ENCODE data around the gene AZGP1. TPM values are rescaled to one million over a fixed set of nuclear protein-coding genes. Genes with fewer than 3 reads are reported as not detected.
"Not testable (repeated sequence)": the region's sequence is repeated elsewhere in the genome, so short reads cannot be mapped to it uniquely, and the experiment has no call there.

The AZGP1 gene
- total and polyA plus RNA-seq, 5 donors from 2014 or later, result not detected

DNA sequence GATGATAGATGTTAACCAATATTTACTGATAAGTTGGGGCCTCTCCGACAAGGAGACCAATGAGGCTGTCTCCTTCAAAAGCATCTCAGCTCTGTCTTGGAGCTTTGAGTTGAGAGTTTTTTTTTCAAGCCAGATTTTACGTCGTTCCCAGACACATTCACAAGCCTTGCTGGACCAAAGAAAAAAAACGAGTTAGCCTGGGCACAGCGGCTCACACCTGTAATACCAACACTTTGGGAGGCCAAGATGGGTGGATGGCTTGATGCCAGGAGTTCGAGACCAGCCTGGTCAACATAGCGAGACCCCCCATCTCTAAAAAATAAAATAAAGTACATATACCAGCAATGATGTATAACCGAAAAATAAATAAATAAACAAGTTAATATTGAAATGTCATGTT is 19.0 kb upstream of the AZGP1 start:
- Mint-ChIP-seq H3K27me3 (peaks cover 37% of the 10 kb centered on the region), H3K36me3 (peaks cover 3% of the 10 kb centered on the region), H3K4me1 (peaks cover 7 to 16% (median 9%) of the 10 kb centered on the region in 4 donors), H3K9me3 (no peaks in the 10 kb centered on the region), H3K27ac (no peak overlapping the region), H3K4me3 (no peak overlapping the region)
- no peak for ATAC-seq (ENCODE audit: low read depth in 2 of 2)
- H3K27me3 ChIP-seq (ENCODE audit: control insufficient read depth, insufficient read depth, low read length), result no peaks in the 10 kb centered on the region
- H3K4me1 ChIP-seq (ENCODE audit: control insufficient read depth, insufficient read depth, low read length, poor library complexity, severe bottlenecking), result peaks cover 7% of the 10 kb centered on the region
- H3K9me3 ChIP-seq (ENCODE audit: control insufficient read depth in 2 of 2, low read length in 2 of 2), result no peaks in the 10 kb centered on the region
- H3K27ac ChIP-seq (ENCODE audit: insufficient read depth, low read length, poor library complexity, severe bottlenecking), result no peak overlapping the region
- no peak for DNase-seq
- H3K4me3 ChIP-seq (ENCODE audit: low read depth, low read length), result no peak overlapping the region
- H3K36me3 ChIP-seq (ENCODE audit: control insufficient read depth, insufficient read depth, low read length), result no peaks in the 10 kb centered on the region

DNA sequence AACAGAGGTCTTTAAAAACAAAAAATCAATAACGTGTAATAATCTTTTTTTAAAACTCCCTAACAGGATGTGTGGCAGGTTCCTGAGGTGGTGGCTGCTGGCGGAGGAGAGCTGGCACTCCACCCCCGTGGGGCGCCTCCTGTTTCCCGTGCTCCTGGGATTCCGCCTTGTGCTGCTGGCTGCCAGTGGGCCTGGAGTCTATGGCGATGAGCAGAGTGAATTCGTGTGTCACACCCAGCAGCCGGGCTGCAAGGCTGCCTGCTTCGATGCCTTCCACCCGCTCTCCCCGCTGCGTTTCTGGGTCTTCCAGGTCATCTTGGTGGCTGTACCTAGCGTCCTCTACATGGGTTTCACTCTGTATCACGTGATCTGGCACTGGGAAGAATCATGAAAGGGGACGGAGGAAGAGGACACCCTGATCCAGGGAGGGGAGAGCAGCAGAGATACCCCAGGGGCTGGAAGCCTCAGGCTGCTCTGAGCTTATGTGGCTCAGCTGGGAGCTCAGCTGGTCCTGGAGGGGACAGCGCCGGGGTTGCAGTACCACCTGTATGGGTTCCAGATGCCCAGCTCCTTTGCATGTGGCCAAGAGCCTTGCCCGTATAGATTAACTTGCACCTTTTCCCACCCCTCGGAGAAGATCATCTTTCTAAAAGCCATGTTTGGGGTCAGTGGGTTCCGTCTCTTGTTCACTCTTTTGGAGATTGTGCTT is 16.7 kb upstream of the AZGP1 start:
- H3K4me1 Mint-ChIP-seq, result peaks cover 4 to 9% (median 6%) of the 10 kb centered on the region in 4 donors
- H3K27ac Mint-ChIP-seq, result no peak overlapping the region
- Histone ChIP-seq H3K4me3 (ENCODE audit: low read depth, low read length) (no peak overlapping the region), H3K27ac (ENCODE audit: insufficient read depth, low read length, poor library complexity, severe bottlenecking) (no peak overlapping the region), H3K4me1 (ENCODE audit: control insufficient read depth, insufficient read depth, low read length, poor library complexity, severe bottlenecking) (peaks cover 2% of the 10 kb centered on the region), H3K27me3 (ENCODE audit: control insufficient read depth, insufficient read depth, low read length) (no peaks in the 10 kb centered on the region), H3K36me3 (ENCODE audit: control insufficient read depth, insufficient read depth, low read length) (no peaks in the 10 kb centered on the region), H3K9me3 (ENCODE audit: control insufficient read depth in 2 of 2, low read length in 2 of 2) (no peaks in the 10 kb centered on the region)
- H3K27me3 Mint-ChIP-seq, result peaks cover 35% of the 10 kb centered on the region
- ATAC-seq (ENCODE audit: low read depth in 2 of 2) (no peak), DNase-seq (no peak)
- H3K4me3 Mint-ChIP-seq, result no peak overlapping the region
- no peaks in the 10 kb centered on the region for H3K9me3 Mint-ChIP-seq
- peaks cover 3% of the 10 kb centered on the region for H3K36me3 Mint-ChIP-seq

DNA sequence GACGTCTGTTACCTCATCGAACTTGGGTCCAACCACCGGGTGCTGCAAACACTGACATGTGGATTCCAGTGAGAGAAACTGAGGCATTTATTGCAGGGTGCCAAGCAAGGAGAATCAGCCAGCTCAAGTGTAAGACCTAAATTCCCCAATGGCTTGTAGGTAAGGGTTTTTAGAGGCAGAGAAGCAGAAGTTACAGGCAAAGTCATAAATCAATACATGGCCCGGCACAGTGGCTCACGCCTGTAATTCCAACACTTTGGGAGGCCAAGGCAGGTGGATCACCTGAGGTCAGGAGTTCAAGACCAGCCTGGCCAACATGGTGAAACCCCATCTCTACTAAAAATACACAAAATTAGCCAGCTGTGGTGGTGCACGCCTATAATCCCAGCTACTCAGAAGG is 15.7 kb upstream of the AZGP1 start:
- ATAC-seq (ENCODE audit: low read depth in 2 of 2); H3K27me3 ChIP-seq (ENCODE audit: control insufficient read depth, insufficient read depth, low read length); H3K4me1 ChIP-seq (ENCODE audit: control insufficient read depth, insufficient read depth, low read length, poor library complexity, severe bottlenecking); H3K36me3 Mint-ChIP-seq; H3K4me3 ChIP-seq (ENCODE audit: low read depth, low read length); H3K4me1 Mint-ChIP-seq; H3K4me3 Mint-ChIP-seq; H3K9me3 Mint-ChIP-seq; H3K27ac Mint-ChIP-seq; H3K36me3 ChIP-seq (ENCODE audit: control insufficient read depth, insufficient read depth, low read length); DNase-seq; H3K9me3 ChIP-seq (ENCODE audit: control insufficient read depth in 2 of 2, low read length in 2 of 2); H3K27ac ChIP-seq (ENCODE audit: insufficient read depth, low read length, poor library complexity, severe bottlenecking): not testable (repeated sequence)
- H3K27me3 Mint-ChIP-seq, result peaks cover 38% of the 10 kb centered on the region

GRCh38 chr7:99990460-99990852 is 14.6 kb upstream of the AZGP1 start:
- no peak overlapping the region for H3K4me3 ChIP-seq (ENCODE audit: low read depth, low read length)
- H3K4me3 Mint-ChIP-seq, result no peak overlapping the region
- DNase-seq (no peak), ATAC-seq (ENCODE audit: low read depth in 2 of 2) (no peak)
- H3K27ac ChIP-seq (ENCODE audit: insufficient read depth, low read length, poor library complexity, severe bottlenecking), result no peak overlapping the region
- H3K27me3 Mint-ChIP-seq, result peaks cover 42% of the 10 kb centered on the region
- H3K36me3 Mint-ChIP-seq, result no peaks in the 10 kb centered on the region
- H3K27me3 ChIP-seq (ENCODE audit: control insufficient read depth, insufficient read depth, low read length), result peaks cover 2% of the 10 kb centered on the region
- no peaks in the 10 kb centered on the region for H3K36me3 ChIP-seq (ENCODE audit: control insufficient read depth, insufficient read depth, low read length)
- no peak overlapping the region for H3K27ac Mint-ChIP-seq
- peaks cover 0 to 6% (median 4%) of the 10 kb centered on the region in 4 donors for H3K4me1 Mint-ChIP-seq
- no peaks in the 10 kb centered on the region for H3K9me3 ChIP-seq (ENCODE audit: control insufficient read depth in 2 of 2, low read length in 2 of 2)
- no peaks in the 10 kb centered on the region for H3K9me3 Mint-ChIP-seq
- no peaks in the 10 kb centered on the region for H3K4me1 ChIP-seq (ENCODE audit: control insufficient read depth, insufficient read depth, low read length, poor library complexity, severe bottlenecking)

GRCh38 chr7:99987846-99988245 is 12.0 kb upstream of the AZGP1 start:
- no peaks in the 10 kb centered on the region for H3K9me3 Mint-ChIP-seq
- no peak overlapping the region for H3K27ac Mint-ChIP-seq
- no peak overlapping the region for H3K4me3 Mint-ChIP-seq
- H3K36me3 Mint-ChIP-seq, result no peaks in the 10 kb centered on the region
- ATAC-seq (ENCODE audit: low read depth in 2 of 2) (no peak), DNase-seq (no peak)
- no peak overlapping the region for H3K27ac ChIP-seq (ENCODE audit: insufficient read depth, low read length, poor library complexity, severe bottlenecking)
- no peaks in the 10 kb centered on the region for H3K9me3 ChIP-seq (ENCODE audit: control insufficient read depth in 2 of 2, low read length in 2 of 2)
- peaks cover 2% of the 10 kb centered on the region for H3K27me3 ChIP-seq (ENCODE audit: control insufficient read depth, insufficient read depth, low read length)
- no peak overlapping the region for H3K4me3 ChIP-seq (ENCODE audit: low read depth, low read length)
- H3K27me3 Mint-ChIP-seq, result peaks cover 52% of the 10 kb centered on the region
- peaks cover 0 to 6% (median 4%) of the 10 kb centered on the region in 4 donors for H3K4me1 Mint-ChIP-seq
- no peaks in the 10 kb centered on the region for H3K36me3 ChIP-seq (ENCODE audit: control insufficient read depth, insufficient read depth, low read length)
- H3K4me1 ChIP-seq (ENCODE audit: control insufficient read depth, insufficient read depth, low read length, poor library complexity, severe bottlenecking), result no peaks in the 10 kb centered on the region

DNA sequence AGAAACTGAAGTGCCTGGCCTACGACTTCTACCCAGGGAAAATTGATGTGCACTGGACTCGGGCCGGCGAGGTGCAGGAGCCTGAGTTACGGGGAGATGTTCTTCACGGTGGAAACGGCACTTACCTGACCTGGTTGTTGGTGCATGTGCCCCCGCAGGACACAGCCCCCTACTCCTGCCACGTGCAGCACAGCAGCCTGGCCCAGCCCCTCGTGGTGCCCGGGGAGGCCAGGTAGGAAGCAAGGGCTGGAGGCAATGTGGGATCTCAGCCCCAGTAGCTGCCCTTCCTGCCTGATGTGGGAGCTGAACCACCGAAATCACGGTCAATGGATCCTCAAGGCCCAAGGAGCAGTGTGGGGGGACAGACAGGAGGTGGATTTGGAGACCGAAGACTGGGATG is 11.5 kb upstream of the AZGP1 start:
- H3K4me1 ChIP-seq (ENCODE audit: control insufficient read depth, insufficient read depth, low read length, poor library complexity, severe bottlenecking); H3K36me3 ChIP-seq (ENCODE audit: control insufficient read depth, insufficient read depth, low read length); H3K4me3 Mint-ChIP-seq; H3K9me3 ChIP-seq (ENCODE audit: control insufficient read depth in 2 of 2, low read length in 2 of 2); H3K27ac Mint-ChIP-seq; H3K27ac ChIP-seq (ENCODE audit: insufficient read depth, low read length, poor library complexity, severe bottlenecking); H3K4me1 Mint-ChIP-seq; H3K27me3 ChIP-seq (ENCODE audit: control insufficient read depth, insufficient read depth, low read length); DNase-seq; H3K9me3 Mint-ChIP-seq; H3K4me3 ChIP-seq (ENCODE audit: low read depth, low read length); ATAC-seq (ENCODE audit: low read depth in 2 of 2); H3K36me3 Mint-ChIP-seq: not testable (repeated sequence)
- H3K27me3 Mint-ChIP-seq, result peaks cover 52% of the 10 kb centered on the region

- H3K27me3 ChIP-seq (ENCODE audit: control insufficient read depth, insufficient read depth, low read length), result peaks cover 2% of the 10 kb centered on the region
- peaks cover 3% of the 10 kb centered on the region for H3K4me1 ChIP-seq (ENCODE audit: control insufficient read depth, insufficient read depth, low read length, poor library complexity, severe bottlenecking)
- no peak overlapping the region for H3K27ac Mint-ChIP-seq
- H3K27ac ChIP-seq (ENCODE audit: insufficient read depth, low read length, poor library complexity, severe bottlenecking), result no peak overlapping the region
- DNase-seq (no peak), ATAC-seq (ENCODE audit: low read depth in 2 of 2) (no peak)
- H3K36me3 ChIP-seq (ENCODE audit: control insufficient read depth, insufficient read depth, low read length), result no peaks in the 10 kb centered on the region
- peaks cover 0 to 5% of the 10 kb centered on the region in 2 experiments for H3K9me3 ChIP-seq (ENCODE audit: control insufficient read depth in 2 of 2, low read length in 2 of 2)
- H3K9me3 Mint-ChIP-seq, result peaks cover 0 to 6% (median 4%) of the 10 kb centered on the region in 7 donors
- no peak overlapping the region for H3K4me3 ChIP-seq (ENCODE audit: low read depth, low read length)
- peaks cover 0 to 3% (median 0%) of the 10 kb centered on the region in 4 donors for H3K4me1 Mint-ChIP-seq
- no peak overlapping the region for H3K4me3 Mint-ChIP-seq
- H3K27me3 Mint-ChIP-seq, result peaks cover 38% of the 10 kb centered on the region
- H3K36me3 Mint-ChIP-seq, result no peaks in the 10 kb centered on the region
These were observed 8.8 kb upstream of the AZGP1 start for GRCh38 chr7:99984593-99984992.

DNA sequence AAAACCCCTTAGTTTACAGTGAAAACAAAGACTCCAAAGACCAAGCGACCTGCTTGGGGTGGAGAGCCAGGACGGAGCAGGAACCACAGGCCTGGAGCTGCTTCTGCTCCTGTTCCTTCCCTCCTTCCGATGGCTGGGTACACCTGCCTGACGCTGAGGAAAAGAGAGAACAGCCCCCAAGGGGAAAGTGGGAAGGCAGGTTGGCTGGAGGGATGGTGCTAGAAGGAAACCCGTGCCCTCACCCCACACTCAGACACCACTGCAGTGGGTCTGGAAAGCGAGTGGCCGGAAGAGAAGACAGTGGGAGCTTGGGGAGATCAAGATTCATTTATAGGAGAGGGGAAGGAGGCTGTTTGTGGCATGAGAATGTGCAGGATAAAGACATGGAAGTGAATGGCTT is 5.2 kb upstream of the AZGP1 start:
- H3K36me3 Mint-ChIP-seq; H3K36me3 ChIP-seq (ENCODE audit: control insufficient read depth, insufficient read depth, low read length); H3K4me1 Mint-ChIP-seq; DNase-seq; H3K27ac Mint-ChIP-seq; H3K9me3 Mint-ChIP-seq; H3K27ac ChIP-seq (ENCODE audit: insufficient read depth, low read length, poor library complexity, severe bottlenecking); H3K4me1 ChIP-seq (ENCODE audit: control insufficient read depth, insufficient read depth, low read length, poor library complexity, severe bottlenecking); H3K4me3 Mint-ChIP-seq; ATAC-seq (ENCODE audit: low read depth in 2 of 2); H3K27me3 ChIP-seq (ENCODE audit: control insufficient read depth, insufficient read depth, low read length); H3K4me3 ChIP-seq (ENCODE audit: low read depth, low read length); H3K9me3 ChIP-seq (ENCODE audit: control insufficient read depth in 2 of 2, low read length in 2 of 2): not testable (repeated sequence)
- peaks cover 38% of the 10 kb centered on the region for H3K27me3 Mint-ChIP-seq

Measured in CD4-positive, CD25-positive, alpha-beta regulatory T cell (primary cell).